Endothelial cell of umbilical vein (primary cell): Measurements from ENCODE around the gene TTLL5.

ENCODE experiments used
- CTCF ChIP-seq, 2 donors: IDR thresholded peaks; 1 replicate in 1 of 2; 2 replicates in 1 of 2; pipeline ENCODE4 v1.5.1; 2011; ENCODE audit warnings: low read length in 2 of 2, mild to moderate bottlenecking in 2 of 2, moderate library complexity in 2 of 2, control low read depth in 1 of 2, inconsistent platforms in 1 of 2, low read depth in 1 of 2; ENCODE audit not compliant: insufficient read depth in 1 of 2; ENCODE audit errors: extremely low read depth in 1 of 2
- JUN ChIP-seq: IDR thresholded peaks from 2 replicates; pipeline ENCODE4 v1.6.1; 2011; ENCODE audit warnings: borderline replicate concordance, low read depth; ENCODE audit not compliant: insufficient read length, insufficient read depth
- MAX ChIP-seq: IDR thresholded peaks from 2 replicates; pipeline ENCODE4 v1.6.1; 2011; ENCODE audit not compliant: insufficient read depth, insufficient read length
- POLR2A ChIP-seq: IDR thresholded peaks from 2 replicates; pipeline ENCODE4 v1.6.1; 2012; ENCODE audit warnings: low read depth, mild to moderate bottlenecking, control low read depth, low read length
- POLR2AphosphoS5 ChIP-seq: IDR thresholded peaks from 2 replicates; pipeline ENCODE4 v1.6.1; 2012; ENCODE audit warnings: low read depth, mild to moderate bottlenecking, control low read depth, low read length, moderate library complexity; ENCODE audit not compliant: insufficient read depth

GRCh38 chr14:75952489-75952888 lies 291.4 kb downstream of the TTLL5 start:
- TF ChIP-seq POLR2A = no peak
- TF ChIP-seq CTCF (IDR thresholded peaks at IDR 0.05; ENCODE audit: extremely low read depth in 1 of 2, insufficient read depth in 1 of 2, low read depth in 1 of 2, low read length in 2 of 2) = no peak
- TF ChIP-seq POLR2AphosphoS5 = no peak
- TF ChIP-seq JUN = no peak
- no peak for TF ChIP-seq MAX
